ENCODE data around the gene PHF24.
"Not testable (repeated sequence)": the region's sequence is repeated elsewhere in the genome, so short reads cannot be mapped to it uniquely, and the experiment has no call there.

The PHF24 gene

GRCh38 chr9:34998266-34998665, 40.2 kb downstream of the PHF24 start:
- no peak for DNase-seq

DNA sequence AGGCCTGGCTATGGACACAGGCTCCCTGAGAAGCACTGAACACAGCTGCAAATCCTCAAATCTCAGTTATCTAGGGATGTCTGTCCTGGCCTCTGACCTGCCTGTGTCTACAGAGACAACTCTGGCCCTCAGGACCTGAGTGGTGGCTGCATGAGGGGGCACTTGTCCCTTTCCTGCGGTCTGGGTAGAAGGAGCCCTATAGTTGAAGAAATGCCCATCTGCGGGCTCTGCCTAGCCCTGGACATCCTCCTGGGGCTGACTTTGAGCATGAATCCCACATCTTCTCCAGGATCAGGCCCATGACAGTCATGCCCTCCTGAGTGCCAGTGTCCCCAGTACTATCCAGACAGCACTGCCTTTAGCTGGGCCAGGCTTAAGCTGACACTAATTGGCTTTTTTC, 41.5 kb downstream of the PHF24 start:
- no peak for DNase-seq

- no peak for DNase-seq
Measured at GRCh38 chr9:35000535-35001284, 42.6 kb downstream of the PHF24 start.

- DNase-seq, result no peak
Measured at GRCh38 chr9:35001285-35001677, 43.2 kb downstream of the PHF24 start.

DNA sequence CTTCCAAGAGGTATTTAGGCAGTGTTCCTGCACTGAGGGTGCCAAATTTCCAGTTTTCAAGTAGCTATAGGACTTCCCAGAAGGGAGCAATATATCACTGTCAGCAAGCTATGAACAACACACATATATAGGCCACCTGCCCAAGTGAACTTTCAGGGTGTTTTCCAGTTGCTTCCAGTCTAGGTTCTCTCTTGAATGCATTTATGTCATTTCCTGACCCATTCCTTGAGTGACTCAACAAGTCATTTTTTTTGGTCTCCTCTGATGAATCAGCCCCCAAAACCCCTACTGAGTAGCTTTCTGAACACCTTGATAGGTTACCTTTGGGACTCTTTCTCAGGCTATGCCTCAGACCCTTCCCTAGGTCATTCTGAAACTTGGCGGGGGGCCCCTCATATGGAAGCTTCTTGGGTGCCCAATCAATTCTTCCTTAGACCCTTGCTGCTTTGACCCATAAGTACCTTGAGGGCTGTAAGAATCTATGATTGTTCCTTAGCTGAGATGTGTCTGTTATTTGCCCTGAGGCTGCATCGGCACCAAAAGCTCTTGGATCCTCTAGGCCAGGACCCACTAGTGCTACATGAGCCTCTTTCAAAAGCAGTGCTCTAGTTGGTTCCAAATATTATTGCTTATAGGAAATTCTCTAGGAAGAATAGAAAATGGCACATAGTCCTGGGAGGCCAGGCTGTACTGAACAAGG, 43.9 kb downstream of the PHF24 start:
- no peak for DNase-seq

- no peak for DNase-seq
Measured at GRCh38 chr9:35002623-35003022, 44.5 kb downstream of the PHF24 start.

- DNase-seq, result not testable (repeated sequence)
Measured at GRCh38 chr9:35004299-35004698, 46.2 kb downstream of the PHF24 start.

DNA sequence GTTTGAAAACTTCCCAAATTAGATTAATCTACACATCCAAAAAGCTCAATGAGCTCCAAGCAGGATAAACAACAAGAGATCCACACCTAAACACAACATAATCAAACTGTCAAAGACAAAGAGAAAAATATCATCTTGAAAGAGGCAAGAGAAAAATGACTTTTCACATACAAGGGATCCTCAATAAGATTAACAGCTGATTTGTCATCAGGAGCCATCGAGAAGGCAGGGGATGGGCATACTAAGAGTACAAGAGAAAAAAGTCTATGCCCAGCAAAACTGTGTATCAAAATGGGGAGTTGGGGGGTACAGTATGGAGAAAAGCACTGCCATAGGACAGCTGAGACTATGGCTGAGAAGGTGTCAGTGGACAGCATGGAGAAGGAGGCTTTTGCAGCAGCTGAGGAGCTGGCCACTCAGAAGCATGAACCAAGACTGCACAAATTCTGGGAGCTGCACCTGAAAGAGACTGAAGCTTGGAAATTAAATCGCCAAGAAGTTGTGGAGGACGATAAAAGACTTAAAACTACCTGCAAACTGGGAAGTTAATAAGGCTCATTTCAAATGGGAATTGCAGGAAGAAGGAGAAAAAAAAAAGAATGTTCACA, 52.4 kb downstream of the PHF24 start:
- DNase-seq, result no peak

- no peak for DNase-seq
Measured at GRCh38 chr9:35014517-35014916, 56.4 kb downstream of the PHF24 start.

DNA sequence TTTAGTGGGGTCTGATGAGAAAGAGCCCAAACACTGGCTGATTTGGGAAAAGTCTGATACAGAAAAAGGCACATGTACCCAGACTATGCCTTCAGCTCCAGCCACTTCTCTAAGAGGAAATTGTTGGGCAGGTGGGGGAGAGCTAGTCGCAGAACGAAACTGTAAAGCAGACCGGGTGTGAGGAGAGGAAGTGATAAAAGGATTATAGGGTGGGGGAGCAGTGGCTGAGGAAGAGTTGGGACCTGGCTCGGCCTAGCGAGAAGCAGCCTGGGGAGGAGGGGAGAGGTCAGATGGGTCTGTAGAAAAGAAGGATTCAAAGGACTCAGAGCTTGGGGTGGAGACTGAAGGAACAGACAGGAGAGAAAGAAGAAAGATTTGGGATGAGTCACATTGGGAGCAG, 65.4 kb downstream of the PHF24 start:
- DNase-seq, result not testable (repeated sequence)

GRCh38 chr9:35026671-35027070, 68.6 kb downstream of the PHF24 start:
- DNase-seq, result no peak

DNA sequence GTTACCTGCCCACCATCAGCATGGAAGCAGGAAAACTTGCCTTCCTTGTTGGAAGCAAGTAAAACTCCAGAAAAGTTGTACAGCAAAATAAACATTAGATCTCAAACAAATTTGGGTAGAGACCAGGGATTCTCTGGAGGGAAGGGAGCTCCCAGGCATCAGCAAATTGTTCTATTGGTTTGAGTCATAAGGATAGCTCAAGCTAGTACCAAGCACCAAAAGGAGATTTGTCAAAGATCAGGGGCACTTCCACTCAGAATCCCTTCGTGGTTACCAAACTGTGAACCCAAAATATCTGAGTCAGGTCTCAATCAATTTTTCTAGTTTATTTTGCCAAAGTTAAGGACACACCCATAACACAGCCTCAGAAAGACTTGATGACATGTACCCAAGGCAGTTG, 69.3 kb downstream of the PHF24 start:
- no peak for DNase-seq

GRCh38 chr9:35027860-35028259, 69.8 kb downstream of the PHF24 start:
- DNase-seq, result no peak

- DNase-seq, result no peak
Measured at GRCh38 chr9:35028341-35028740, 70.3 kb downstream of the PHF24 start.

DNA sequence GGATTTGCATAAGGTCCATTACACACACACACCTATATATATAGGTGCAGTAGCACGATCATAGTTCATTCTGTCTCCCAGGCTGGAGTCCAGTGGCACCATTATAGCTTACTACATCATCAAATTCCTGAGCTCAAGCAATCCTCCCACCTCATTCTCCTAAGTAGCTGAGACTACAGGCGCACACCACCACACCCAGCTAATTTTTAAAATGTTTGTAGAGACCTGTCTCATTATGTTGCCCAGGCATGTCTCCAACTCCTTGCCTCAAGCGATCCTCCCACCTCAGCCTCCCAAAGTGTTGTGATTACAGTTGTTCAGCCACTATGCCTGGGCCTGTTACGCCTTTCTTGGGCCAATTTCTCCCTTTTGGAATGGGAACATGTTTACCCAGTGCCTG, 71.2 kb downstream of the PHF24 start:
- no peak for DNase-seq

DNA sequence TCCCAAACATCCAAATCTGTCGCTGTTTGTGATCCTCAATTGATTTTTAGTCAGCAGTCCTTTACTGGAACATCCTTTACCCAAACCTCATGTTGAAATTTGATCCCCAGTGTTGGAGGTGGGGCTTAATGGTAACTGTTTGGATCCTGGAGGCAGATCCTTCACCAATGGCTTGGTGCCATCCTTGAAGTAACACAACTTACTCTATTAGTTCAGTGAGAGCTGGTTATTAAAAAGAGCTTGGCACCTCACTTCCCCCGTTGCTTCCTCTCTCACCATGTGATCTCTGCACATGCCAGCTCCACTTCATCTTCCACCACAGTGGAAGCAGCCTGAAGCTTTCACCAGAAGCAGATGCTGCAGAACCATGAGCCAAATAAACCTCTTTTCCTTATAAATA, 71.8 kb downstream of the PHF24 start:
- no peak for DNase-seq
